PC-9 (cell line): ENCODE measurements around the gene UBE2D4.
"Not testable (repeated sequence)": the region's sequence is repeated elsewhere in the genome, so short reads cannot be mapped to it uniquely, and the experiment has no call there.

Source experiments
- CTCF ChIP-seq: fragments of 200-600 bp; sonication (generic); conservative IDR thresholded peaks from 2 replicates; pipeline ENCODE4 v1.6.1; 2017; ENCODE audit warnings: mixed run types, antibody characterized with exemption, mild to moderate bottlenecking, moderate library complexity
- EZH2 ChIP-seq: fragments of 200-600 bp; sonication (generic); IDR thresholded peaks from 2 replicates; pipeline ENCODE4 v1.8.0; 2017; ENCODE audit warnings: antibody characterized with exemption, low read depth

- TF ChIP-seq CTCF, EZH2: not testable (repeated sequence)
Observed at GRCh38 chr7:43968172-43969040, 42.2 kb downstream of the UBE2D4 start.
